HepG2 (cell line): ENCODE results near the gene PLA2G4D. TPM values are rescaled to one million over a fixed set of nuclear protein-coding genes. Genes with fewer than 3 reads are reported as not detected.

Experiments used
- GTF2F1 ChIP-seq: fragments of 150-350 bp; IDR thresholded peaks from 2 replicates; pipeline ENCODE4 v1.6.1; 2014; ENCODE audit warnings: low read length
- IKZF4 ChIP-seq: sonication (generic); formaldehyde crosslinking; IDR thresholded peaks from 2 replicates; pipeline ENCODE4 v1.5.1; 2020; ENCODE audit warnings: borderline replicate concordance, mild to moderate bottlenecking, low read depth, missing genetic modification reagents; ENCODE audit errors: not compliant biosample characterization
- ISX ChIP-seq: sonication (generic); formaldehyde crosslinking; conservative IDR thresholded peaks from 2 replicates; pipeline ENCODE4 v1.5.0; 2020; ENCODE audit warnings: missing genetic modification reagents
- KLF6 ChIP-seq: IDR thresholded peaks from 2 replicates; pipeline ENCODE4 v1.8.0; 2016; ENCODE audit warnings: missing biosample characterization, missing genetic modification reagents
- MTERF4 ChIP-seq: sonication (generic); formaldehyde crosslinking; IDR thresholded peaks from 2 replicates; pipeline ENCODE4 v1.8.0; 2023; ENCODE audit warnings: mild to moderate bottlenecking, missing genetic modification reagents
- SMARCE1 ChIP-seq: fragments of 450-650 bp; IDR thresholded peaks from 2 replicates; pipeline ENCODE4 v1.6.1; 2017; ENCODE audit warnings: borderline replicate concordance
- SNRNP70 ChIP-seq: fragments of 200-400 bp; formaldehyde crosslinking; IDR thresholded peaks from 2 replicates; pipeline ENCODE4 v1.6.1; 2017; ENCODE audit warnings: mild to moderate bottlenecking, low read depth, low read length, moderate library complexity
- STAT5B ChIP-seq: sonication (generic); formaldehyde crosslinking; IDR thresholded peaks from 2 replicates; pipeline ENCODE4 v1.4.0; 2020; ENCODE audit warnings: missing genetic modification reagents
- ZBTB40 ChIP-seq, 2 experiments: fragments of 450-650 bp in 1 of 2; sonication (generic) in 1 of 2; formaldehyde crosslinking in 1 of 2; IDR thresholded peaks; 2 replicates each; pipeline versions ENCODE4 v1.6.1 to v1.8.0; 2016 to 2022; ENCODE audit warnings: antibody characterized with exemption in 1 of 2, mild to moderate bottlenecking in 1 of 2, missing genetic modification reagents in 1 of 2
- ZBTB49 ChIP-seq: sonication (generic); formaldehyde crosslinking; IDR thresholded peaks from 2 replicates; pipeline ENCODE4 v1.4.0; 2020; ENCODE audit warnings: missing genetic modification reagents, borderline replicate concordance
- ZNF652 ChIP-seq: IDR thresholded peaks from 2 replicates; pipeline ENCODE4 v1.6.1; 2016; ENCODE audit warnings: low read depth, borderline replicate concordance
- ZNF792 ChIP-seq: IDR thresholded peaks from 2 replicates; pipeline ENCODE4 v1.6.1; 2016
- polyA plus RNA-seq, 8 experiments: library from polyadenylated mRNA; depleted of rRNA in 3 of 8; stranded (reverse) in 7 of 8; unstranded in 1 of 8; fragments of >200 nt; fragmentation: Illumina TruSeq in 4 of 8; extraction: Trizol in 4 of 8; gene quantifications; 2 replicates each; pipeline versions ENCODE4 v1.2.1 to v1.2.3, GENCODE V29; 2011 to 2016; ENCODE audit warnings: low read depth in 4 of 8, missing spikeins in 1 of 8, mixed read lengths in 1 of 8; ENCODE audit not compliant: insufficient read depth in 1 of 8
- total RNA-seq, 5 experiments: library from RNA; depleted of rRNA; stranded (reverse); fragments of >200 nt; fragmentation: Illumina TruSeq; extraction: Trizol; gene quantifications; 2 replicates each; pipeline ENCODE4 v1.2.3, GENCODE V29; 2016; ENCODE audit warnings: low read depth in 1 of 5

PLA2G4D gene
- total and polyA plus RNA-seq, 2 of the 13 experiments (the other 11 are each of a cell fraction or from before 2014, with no cell fraction given): 0.04 to 0.21 TPM

GRCh38 chr15:42090781-42091180 is 3.6 kb downstream of the PLA2G4D start (continued):
- TF ChIP-seq ZBTB40 (IDR thresholded peaks at IDR 0.05) (no peak), ZBTB40 (CRISPR knock-in tag; IDR thresholded peaks at IDR 0.05) (no peak), KLF6 (CRISPR knock-in tag) (no peak), IKZF4 (CRISPR knock-in tag) (no peak), MTERF4 (CRISPR knock-in tag) (no peak), GTF2F1 (no peak), SNRNP70 (no peak), SMARCE1 (no peak), ZBTB49 (CRISPR knock-in tag) (no peak), ZNF792 (CRISPR knock-in tag) (no peak), ISX (no peak), STAT5B (no peak), ZNF652 (CRISPR knock-in tag) (no peak)
